Measurements from ENCODE around the gene HTRA3.

GRCh38 chr4:8272472-8273428 lies 3.2 kb downstream of the HTRA3 start:
- TF ChIP-seq CTCF (IDR thresholded peaks at IDR 0.05) (no peak), POLR2A (IDR thresholded peaks at IDR 0.05) (no peak)
